Measurements from ENCODE around the gene EGFLAM. TPM values are rescaled to one million over a fixed set of nuclear protein-coding genes. Genes with fewer than 3 reads are reported as not detected.

Gene EGFLAM
- total and polyA plus RNA-seq, 3 donors from 2014 or later, result 12.0 to 38.8 (median 15.2) TPM

- H3K9me3 ChIP-seq, result no peaks in the 10 kb centered on the region
- no peak overlapping the region for H3K4me3 ChIP-seq
- no peak for DNase-seq
- no peak for TF ChIP-seq POLR2A (IDR thresholded peaks at IDR 0.05)
- TF ChIP-seq CTCF (IDR thresholded peaks at IDR 0.05), result no peak
- H3K36me3 ChIP-seq (ENCODE audit: low read depth, missing control alignments), result no peaks in the 10 kb centered on the region
- H3K27ac ChIP-seq, result no peak overlapping the region
- intact Hi-C loops (cut with DNase I; ENCODE audit: low total_unique reads), result no loop called here
- no peaks in the 10 kb centered on the region for H3K27me3 ChIP-seq
- no peaks in the 10 kb centered on the region for H3K4me1 ChIP-seq
- WGBS, 2 donors, result 79 to 96% methylated on average over 1 of the region's 1 CpG
These were observed 164.3 kb downstream of the EGFLAM start for GRCh38 chr5:38422622-38423021.

- no peak for TF ChIP-seq POLR2A (IDR thresholded peaks at IDR 0.05)
- no peaks in the 10 kb centered on the region for H3K4me1 ChIP-seq
- no peak overlapping the region for H3K4me3 ChIP-seq
- no peaks in the 10 kb centered on the region for H3K9me3 ChIP-seq
- intact Hi-C loops (cut with DNase I; ENCODE audit: low total_unique reads), result no loop called here
- WGBS, 2 donors, result 82 to 90% methylated on average over 5 of the region's 5 CpGs
- no peaks in the 10 kb centered on the region for H3K27me3 ChIP-seq
- DNase-seq, result no peak
- H3K27ac ChIP-seq, result no peak overlapping the region
- no peaks in the 10 kb centered on the region for H3K36me3 ChIP-seq (ENCODE audit: low read depth, missing control alignments)
These were observed 165.2 kb downstream of the EGFLAM start for GRCh38 chr5:38423276-38424147.

GRCh38 chr5:38424148-38425060 lies 166.0 kb downstream of the EGFLAM start:
- no peak for DNase-seq
- 90 to 97% methylated on average over 4 of the region's 4 CpGs for WGBS, 2 donors
- TF ChIP-seq POLR2A (IDR thresholded peaks at IDR 0.05), result no peak
- no peak for TF ChIP-seq CTCF (IDR thresholded peaks at IDR 0.05)
- no peaks in the 10 kb centered on the region for H3K4me1 ChIP-seq
- H3K9me3 ChIP-seq, result no peaks in the 10 kb centered on the region
- H3K27me3 ChIP-seq, result no peaks in the 10 kb centered on the region
- no peak overlapping the region for H3K27ac ChIP-seq
- no peaks in the 10 kb centered on the region for H3K36me3 ChIP-seq (ENCODE audit: low read depth, missing control alignments)
- no peak overlapping the region for H3K4me3 ChIP-seq
- intact Hi-C loops (cut with DNase I; ENCODE audit: low total_unique reads), result no loop called here

- H3K36me3 ChIP-seq (ENCODE audit: low read depth, missing control alignments), result no peaks in the 10 kb centered on the region
- WGBS, 2 donors, result 75 to 96% methylated on average over 1 of the region's 1 CpG
- H3K27ac ChIP-seq, result no peak overlapping the region
- H3K27me3 ChIP-seq, result no peaks in the 10 kb centered on the region
- H3K4me3 ChIP-seq, result no peak overlapping the region
- no peaks in the 10 kb centered on the region for H3K4me1 ChIP-seq
- H3K9me3 ChIP-seq, result no peaks in the 10 kb centered on the region
- DNase-seq, result no peak
- intact Hi-C loops (cut with DNase I; ENCODE audit: low total_unique reads), result no loop called here
- no peak for TF ChIP-seq CTCF (IDR thresholded peaks at IDR 0.05)
- no peak for TF ChIP-seq POLR2A (IDR thresholded peaks at IDR 0.05)
These were observed 168.1 kb downstream of the EGFLAM start for GRCh38 chr5:38426490-38426889.

All from testis (tissue), 3 donors.